Skeletal muscle cell (primary cell): ENCODE results near the gene GDAP1L1.
"Not testable (repeated sequence)": the region's sequence is repeated elsewhere in the genome, so short reads cannot be mapped to it uniquely, and the experiment has no call there.

ENCODE experiments used
- DNase-seq: peaks from one replicate; pipeline ENCODE4 v3.0.0-alpha.2; 2010; ENCODE audit warnings: low read depth
- H3K4me3 ChIP-seq: 2 replicates; pipeline ENCODE4 v1.5.1; 2011; ENCODE audit warnings: low read depth, mild to moderate bottlenecking, control low read depth, low read length, moderate library complexity

The GDAP1L1 gene

GRCh38 chr20:44218446-44218845 lies 28.7 kb upstream of the GDAP1L1 start:
- H3K4me3 ChIP-seq = no peak overlapping the region

GRCh38 chr20:44219170-44219730 lies 27.9 kb upstream of the GDAP1L1 start:
- DNase-seq = no peak
- no peak overlapping the region for H3K4me3 ChIP-seq

More at GRCh38 chr20:44218446-44218845, 28.7 kb upstream of the GDAP1L1 start:
- DNase-seq = no peak

- H3K4me3 ChIP-seq = no peak overlapping the region
- DNase-seq = no peak
Observed at GRCh38 chr20:44219791-44220190, 27.3 kb upstream of the GDAP1L1 start.

- DNase-seq = no peak
- no peak overlapping the region for H3K4me3 ChIP-seq
Observed at GRCh38 chr20:44221368-44221954, 25.6 kb upstream of the GDAP1L1 start.

- H3K4me3 ChIP-seq = no peak overlapping the region
- DNase-seq = no peak
Observed at GRCh38 chr20:44222027-44222426, 25.1 kb upstream of the GDAP1L1 start.

GRCh38 chr20:44222633-44223368 lies 24.3 kb upstream of the GDAP1L1 start:
- DNase-seq = no peak
- no peak overlapping the region for H3K4me3 ChIP-seq

GRCh38 chr20:44223721-44224120 lies 23.4 kb upstream of the GDAP1L1 start:
- no peak overlapping the region for H3K4me3 ChIP-seq
- no peak for DNase-seq

- H3K4me3 ChIP-seq = no peak overlapping the region
- DNase-seq = no peak
Observed at GRCh38 chr20:44224637-44225036, 22.5 kb upstream of the GDAP1L1 start.

GRCh38 chr20:44228465-44229258 lies 18.4 kb upstream of the GDAP1L1 start:
- no peak overlapping the region for H3K4me3 ChIP-seq
- no peak for DNase-seq

- H3K4me3 ChIP-seq = no peak overlapping the region
- no peak for DNase-seq
Observed at GRCh38 chr20:44231193-44231592, 15.9 kb upstream of the GDAP1L1 start.

- DNase-seq = no peak
- no peak overlapping the region for H3K4me3 ChIP-seq
Observed at GRCh38 chr20:44231713-44232468, 15.2 kb upstream of the GDAP1L1 start.

- H3K4me3 ChIP-seq, DNase-seq: not testable (repeated sequence)
Observed at GRCh38 chr20:44232469-44232856, 14.6 kb upstream of the GDAP1L1 start.

GRCh38 chr20:44233436-44234016 lies 13.6 kb upstream of the GDAP1L1 start:
- DNase-seq = no peak
- no peak overlapping the region for H3K4me3 ChIP-seq

- H3K4me3 ChIP-seq = no peak overlapping the region
- DNase-seq = no peak
Observed at GRCh38 chr20:44234566-44235317, 12.4 kb upstream of the GDAP1L1 start.

GRCh38 chr20:44235702-44236101 lies 11.4 kb upstream of the GDAP1L1 start:
- no peak for DNase-seq
- H3K4me3 ChIP-seq = no peak overlapping the region

- DNase-seq, H3K4me3 ChIP-seq: not testable (repeated sequence)
Observed at GRCh38 chr20:44236840-44237239, 10.3 kb upstream of the GDAP1L1 start.

- H3K4me3 ChIP-seq = no peak overlapping the region
- no peak for DNase-seq
Observed at GRCh38 chr20:44241796-44242195, 5.3 kb upstream of the GDAP1L1 start.

- DNase-seq = no peak
- no peak overlapping the region for H3K4me3 ChIP-seq
Observed at GRCh38 chr20:44245977-44246376, 1.1 kb upstream of the GDAP1L1 start.
